IPS-11a (cell line): Measurements from ENCODE around the gene DNAJC4.

ENCODE experiments used
- H3K4me3 ChIP-seq: one replicate; pipeline ENCODE4 v1.5.1; 2013; ENCODE audit warnings: low read depth, low read length, control low read depth

DNAJC4 gene

GRCh38 chr11:64255135-64256128, 25.1 kb downstream of the DNAJC4 start:
- no peak overlapping the region for H3K4me3 ChIP-seq

DNA sequence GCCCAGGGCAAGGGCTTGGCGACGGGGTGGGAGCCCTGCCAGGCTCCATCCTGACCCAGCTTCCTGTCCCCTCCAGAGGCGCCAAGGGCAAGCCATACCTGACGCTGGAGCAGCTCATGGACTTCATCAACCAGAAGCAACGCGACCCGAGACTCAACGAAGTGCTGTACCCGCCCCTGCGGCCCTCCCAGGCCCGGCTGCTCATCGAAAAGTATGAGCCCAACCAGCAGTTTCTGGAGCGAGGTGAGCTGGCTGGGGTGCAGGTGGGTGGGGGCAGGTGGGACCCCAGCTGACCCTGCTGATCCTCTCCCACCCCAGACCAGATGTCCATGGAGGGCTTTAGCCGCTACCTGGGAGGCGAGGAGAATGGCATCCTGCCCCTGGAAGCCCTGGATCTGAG, 26.0 kb downstream of the DNAJC4 start:
- no peak overlapping the region for H3K4me3 ChIP-seq

DNA sequence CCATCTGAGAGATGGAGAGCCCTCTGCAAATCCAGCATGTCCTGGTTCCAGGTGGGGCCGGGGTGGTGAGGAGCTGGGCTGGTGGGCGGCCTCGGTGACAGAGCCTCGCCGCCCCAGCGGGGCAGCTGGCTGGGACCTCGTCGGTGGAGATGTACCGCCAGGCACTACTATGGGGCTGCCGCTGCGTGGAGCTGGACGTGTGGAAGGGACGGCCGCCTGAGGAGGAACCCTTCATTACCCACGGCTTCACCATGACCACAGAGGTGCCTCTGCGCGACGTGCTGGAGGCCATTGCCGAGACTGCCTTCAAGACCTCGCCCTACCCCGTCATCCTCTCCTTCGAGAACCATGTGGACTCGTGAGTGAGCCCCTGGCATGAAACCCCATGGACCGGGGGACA, 28.0 kb downstream of the DNAJC4 start:
- H3K4me3 ChIP-seq: no peak overlapping the region

- no peak overlapping the region for H3K4me3 ChIP-seq
Measured at GRCh38 chr11:64258946-64259532, 28.7 kb downstream of the DNAJC4 start.

DNA sequence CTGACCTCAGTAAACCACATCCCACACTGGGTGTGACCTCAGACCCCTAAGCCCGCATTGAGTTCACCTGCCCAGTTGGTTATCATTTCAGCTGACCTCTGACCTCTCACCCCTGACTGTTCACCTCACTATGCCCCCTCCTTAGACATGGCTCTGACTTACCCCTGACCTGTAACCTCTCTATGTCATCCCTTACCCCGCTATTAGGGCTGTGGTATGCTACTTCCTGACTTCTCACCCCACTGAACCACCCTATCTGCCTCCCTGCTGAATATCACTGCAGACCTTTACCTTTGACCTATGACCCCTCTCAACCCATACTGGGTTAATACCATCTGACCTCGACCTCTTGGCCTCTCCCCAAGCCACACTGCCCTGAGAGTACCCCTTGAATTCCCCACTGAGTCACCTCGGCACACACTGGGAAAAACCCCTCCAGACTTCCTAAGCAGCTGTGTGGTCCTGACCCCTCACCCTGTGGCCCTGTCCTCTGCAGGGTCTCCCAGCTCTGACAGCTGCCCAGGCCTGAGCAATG, 29.3 kb downstream of the DNAJC4 start:
- no peak overlapping the region for H3K4me3 ChIP-seq

DNA sequence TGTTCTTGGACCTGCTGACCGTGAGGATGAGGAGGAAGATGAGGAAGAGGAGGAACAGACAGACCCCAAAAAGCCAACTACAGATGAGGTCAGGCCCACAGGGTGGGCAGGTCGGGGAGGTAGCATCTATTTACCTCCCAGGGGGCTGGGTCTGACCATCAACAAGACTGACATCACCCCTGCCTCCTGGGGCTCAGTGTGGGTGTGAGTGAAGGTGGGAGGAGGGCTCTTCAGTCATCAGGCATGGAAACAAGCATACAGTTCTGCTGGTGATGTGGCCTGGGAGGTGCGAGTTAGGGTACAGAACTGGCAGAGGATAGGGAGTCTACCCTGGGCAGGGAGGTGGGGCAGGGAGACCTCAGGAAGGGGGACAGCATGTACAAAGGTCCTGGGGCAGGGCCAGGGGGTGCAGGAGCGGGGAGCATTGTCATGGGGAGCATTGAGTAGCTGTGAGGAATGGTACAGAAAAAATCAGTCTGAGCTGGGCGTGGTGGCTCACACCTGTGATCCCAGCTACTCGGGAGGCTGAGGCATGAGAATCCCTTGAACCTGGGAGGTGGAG, 29.9 kb downstream of the DNAJC4 start:
- H3K4me3 ChIP-seq: no peak overlapping the region

GRCh38 chr11:64261556-64262080, 31.3 kb downstream of the DNAJC4 start:
- H3K4me3 ChIP-seq: no peak overlapping the region

DNA sequence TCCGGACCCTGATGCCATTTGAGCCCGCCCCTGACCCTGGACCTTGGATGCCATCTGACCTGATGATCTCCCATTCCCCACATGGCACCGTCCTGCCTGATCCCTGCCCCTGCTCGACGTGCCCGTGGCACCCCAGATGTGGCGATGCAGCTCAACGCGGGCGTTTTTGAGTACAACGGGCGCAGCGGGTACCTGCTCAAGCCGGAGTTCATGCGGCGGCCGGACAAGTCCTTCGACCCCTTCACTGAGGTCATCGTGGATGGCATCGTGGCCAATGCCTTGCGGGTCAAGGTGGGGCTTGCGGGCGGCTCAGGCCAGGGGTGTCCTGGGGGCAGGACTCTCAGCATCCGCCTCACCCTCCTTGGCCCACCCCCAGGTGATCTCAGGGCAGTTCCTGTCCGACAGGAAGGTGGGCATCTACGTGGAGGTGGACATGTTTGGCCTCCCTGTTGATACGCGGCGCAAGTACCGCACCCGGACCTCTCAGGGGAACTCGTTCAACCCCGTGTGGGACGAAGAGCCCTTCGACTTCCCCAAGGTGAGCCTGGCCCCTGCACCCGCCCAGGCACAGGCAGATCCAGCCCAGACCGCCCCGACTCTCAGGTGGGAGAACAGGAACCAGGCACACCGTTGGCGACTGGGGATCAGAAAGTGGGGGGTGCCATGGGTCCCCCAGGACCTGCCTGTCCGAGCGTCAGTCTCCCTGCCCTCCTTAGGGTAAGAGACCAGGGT, 32.1 kb downstream of the DNAJC4 start:
- no peak overlapping the region for H3K4me3 ChIP-seq

- no peak overlapping the region for H3K4me3 ChIP-seq
Measured at GRCh38 chr11:64263021-64263946, 32.9 kb downstream of the DNAJC4 start.

DNA sequence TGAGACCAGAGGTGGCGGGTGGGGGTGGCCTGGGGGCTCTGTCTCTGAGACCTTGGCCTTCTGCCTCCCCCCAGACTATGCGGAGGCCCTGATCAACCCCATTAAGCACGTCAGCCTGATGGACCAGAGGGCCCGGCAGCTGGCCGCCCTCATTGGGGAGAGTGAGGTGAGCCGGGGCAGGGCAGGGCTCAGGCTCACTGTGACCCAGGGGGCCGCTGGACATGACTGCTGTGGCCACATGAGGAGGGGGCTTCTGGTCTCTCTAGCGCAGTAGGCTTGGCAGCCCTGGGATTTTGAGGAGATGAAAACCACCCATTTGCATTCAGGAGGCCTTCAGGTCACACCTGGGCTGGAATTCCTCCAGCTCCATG, 33.6 kb downstream of the DNAJC4 start:
- H3K4me3 ChIP-seq: no peak overlapping the region

DNA sequence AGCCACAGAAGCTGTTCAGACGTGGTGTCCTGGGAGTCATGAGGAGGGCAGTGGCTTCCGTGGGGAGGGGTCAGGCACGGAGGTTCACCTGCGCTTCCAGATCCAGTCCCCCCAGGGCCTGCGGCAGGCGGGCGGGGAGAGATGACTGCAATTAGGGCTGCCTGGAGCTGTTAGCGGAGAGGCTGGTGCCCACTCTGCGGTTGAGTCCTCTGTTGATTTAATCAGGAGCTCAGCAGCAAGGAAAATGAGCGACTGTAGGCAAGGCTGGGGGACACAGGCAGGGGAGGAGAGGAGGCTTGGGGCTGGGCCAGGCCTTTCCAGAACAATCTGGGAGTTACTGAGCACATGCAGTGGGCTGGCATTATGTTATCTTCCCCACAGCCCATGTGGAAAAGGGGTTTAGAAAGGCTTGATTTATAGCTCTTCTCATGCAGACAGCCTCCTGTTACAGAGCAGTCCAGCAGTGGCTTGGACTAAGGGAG, 34.1 kb downstream of the DNAJC4 start:
- no peak overlapping the region for H3K4me3 ChIP-seq

DNA sequence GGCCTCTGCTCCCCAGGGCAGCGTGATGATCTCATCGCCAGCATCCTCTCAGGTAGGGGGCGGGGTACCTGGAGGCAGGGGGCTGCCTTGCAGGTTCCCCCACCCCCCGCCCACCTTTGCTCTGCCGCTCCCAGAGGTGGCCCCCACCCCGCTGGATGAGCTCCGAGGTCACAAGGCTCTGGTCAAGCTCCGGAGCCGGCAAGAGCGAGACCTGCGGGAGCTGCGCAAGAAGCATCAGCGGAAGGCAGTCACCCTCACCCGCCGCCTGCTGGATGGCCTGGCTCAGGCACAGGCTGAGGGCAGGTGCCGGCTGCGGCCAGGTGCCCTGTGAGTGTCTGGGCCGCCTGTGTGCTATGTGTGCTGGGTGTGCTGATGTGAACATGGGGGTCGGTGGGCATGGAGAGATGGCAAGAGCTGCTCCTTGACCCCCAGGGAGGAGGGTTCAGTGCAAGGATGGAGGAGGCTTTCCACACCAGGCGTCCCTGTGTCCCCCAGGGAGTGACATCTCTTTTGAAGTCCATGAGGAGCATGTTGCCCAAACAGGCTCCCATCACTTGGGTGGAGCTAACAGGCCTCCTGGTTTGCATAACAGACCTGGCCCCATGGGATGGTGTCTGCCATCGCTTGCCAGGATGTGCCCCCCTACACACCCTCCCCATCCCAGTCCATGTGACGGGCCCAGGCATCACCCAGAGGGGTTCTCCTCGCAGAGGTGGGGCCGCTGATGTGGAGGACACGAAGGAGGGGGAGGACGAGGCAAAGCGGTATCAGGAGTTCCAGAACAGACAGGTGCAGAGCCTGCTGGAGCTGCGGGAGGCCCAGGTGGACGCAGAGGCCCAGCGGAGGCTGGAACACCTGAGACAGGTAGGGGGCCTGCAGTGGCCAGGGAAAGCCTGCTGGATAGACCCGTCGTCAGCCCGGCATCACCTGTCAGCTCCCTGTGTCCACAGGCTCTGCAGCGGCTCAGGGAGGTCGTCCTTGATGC, 35.1 kb downstream of the DNAJC4 start:
- no peak overlapping the region for H3K4me3 ChIP-seq

GRCh38 chr11:64266339-64266738, 36.0 kb downstream of the DNAJC4 start:
- no peak overlapping the region for H3K4me3 ChIP-seq

GRCh38 chr11:64267207-64267945, 37.0 kb downstream of the DNAJC4 start:
- no peak overlapping the region for H3K4me3 ChIP-seq

- peak overlapping the region; percentile 69 for H3K4me3 ChIP-seq
Measured at GRCh38 chr11:64268025-64268892, 37.9 kb downstream of the DNAJC4 start.

GRCh38 chr11:64268893-64269539, 38.7 kb downstream of the DNAJC4 start:
- H3K4me3 ChIP-seq: peak overlapping the region; percentile 69
